ENCODE measurements around the gene ATE1.

DNA sequence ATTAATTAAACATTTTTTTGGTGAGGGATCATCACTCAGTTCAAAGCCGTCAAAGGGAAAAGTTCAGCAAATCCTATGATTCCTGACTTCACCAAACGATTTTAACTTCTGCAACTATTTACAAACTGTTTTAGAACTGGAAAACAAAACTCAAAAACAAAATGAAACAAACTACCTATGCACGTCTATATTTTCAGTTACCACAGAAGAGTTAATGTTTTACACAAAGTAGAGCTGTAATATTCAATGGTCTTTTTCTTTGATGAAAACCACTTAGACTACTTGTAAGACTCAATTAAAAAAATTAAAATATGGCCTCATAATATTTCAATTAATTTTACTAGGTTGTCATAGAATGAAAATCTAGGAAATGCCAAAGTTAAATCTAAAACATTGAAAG lies 131.5 kb downstream of the ATE1 start:
- TF ChIP-seq EP300 (IDR thresholded peaks at IDR 0.05) (no peak), POLR2A (IDR thresholded peaks at IDR 0.05) (no peak)
- TF ChIP-seq, protein P1, sequence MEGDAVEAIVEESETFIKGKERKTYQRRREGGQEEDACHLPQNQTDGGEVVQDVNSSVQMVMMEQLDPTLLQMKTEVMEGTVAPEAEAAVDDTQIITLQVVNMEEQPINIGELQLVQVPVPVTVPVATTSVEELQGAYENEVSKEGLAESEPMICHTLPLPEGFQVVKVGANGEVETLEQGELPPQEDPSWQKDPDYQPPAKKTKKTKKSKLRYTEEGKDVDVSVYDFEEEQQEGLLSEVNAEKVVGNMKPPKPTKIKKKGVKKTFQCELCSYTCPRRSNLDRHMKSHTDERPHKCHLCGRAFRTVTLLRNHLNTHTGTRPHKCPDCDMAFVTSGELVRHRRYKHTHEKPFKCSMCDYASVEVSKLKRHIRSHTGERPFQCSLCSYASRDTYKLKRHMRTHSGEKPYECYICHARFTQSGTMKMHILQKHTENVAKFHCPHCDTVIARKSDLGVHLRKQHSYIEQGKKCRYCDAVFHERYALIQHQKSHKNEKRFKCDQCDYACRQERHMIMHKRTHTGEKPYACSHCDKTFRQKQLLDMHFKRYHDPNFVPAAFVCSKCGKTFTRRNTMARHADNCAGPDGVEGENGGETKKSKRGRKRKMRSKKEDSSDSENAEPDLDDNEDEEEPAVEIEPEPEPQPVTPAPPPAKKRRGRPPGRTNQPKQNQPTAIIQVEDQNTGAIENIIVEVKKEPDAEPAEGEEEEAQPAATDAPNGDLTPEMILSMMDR (IDR thresholded peaks at IDR 0.05), result no peak
